ACHN (cell line): ENCODE measurements around the gene LAIR1.

Source experiments
- DNase-seq: peaks from one replicate; pipeline ENCODE4 v3.0.0-alpha.2; 2015
- in situ Hi-C: cut with HindIII; loops from 2 replicates; pipeline ENCODE4 v1.10.0; 2017; ENCODE audit warnings: low sequenced_read_pairs, low pct_ligation_motif_present, low pct_unique_long_range_greater_than_20kb

Gene LAIR1

GRCh38 chr19:54364775-54365257 lies at the start of gene LAIR1:
TSS of gene LAIR1 (minus strand) at chr19:54364931. CDS start at chr19:54364804, 127 bp downstream.
- in situ Hi-C loops, result no loop called here
- DNase-seq, result no peak

- in situ Hi-C loops, result no loop called here
Observed at GRCh38 chr19:54414156-54414555, 49.4 kb upstream of the LAIR1 start.

GRCh38 chr19:54412877-54413276 lies 48.1 kb upstream of the LAIR1 start:
- in situ Hi-C loops, result no loop called here
- DNase-seq, result no peak

More at GRCh38 chr19:54414156-54414555, 49.4 kb upstream of the LAIR1 start:
- no peak for DNase-seq

GRCh38 chr19:54411033-54411432 lies 46.3 kb upstream of the LAIR1 start:
- no peak for DNase-seq
- in situ Hi-C loops, result no loop called here

GRCh38 chr19:54408456-54409026 lies 43.8 kb upstream of the LAIR1 start:
- in situ Hi-C loops, result no loop called here

GRCh38 chr19:54407780-54408179 lies 43.0 kb upstream of the LAIR1 start:
- in situ Hi-C loops, result no loop called here
- DNase-seq, result no peak

More at GRCh38 chr19:54408456-54409026, 43.8 kb upstream of the LAIR1 start:
- no peak for DNase-seq

GRCh38 chr19:54405628-54406027 lies 40.9 kb upstream of the LAIR1 start:
- DNase-seq, result no peak
- in situ Hi-C loops, result no loop called here

GRCh38 chr19:54403054-54403453 lies 38.3 kb upstream of the LAIR1 start:
- DNase-seq, result no peak
- in situ Hi-C loops, result no loop called here

- no peak for DNase-seq
- in situ Hi-C loops, result no loop called here
Observed at GRCh38 chr19:54400913-54401312, 36.2 kb upstream of the LAIR1 start.

- DNase-seq, result no peak
- in situ Hi-C loops, result no loop called here
Observed at GRCh38 chr19:54399189-54399588, 34.5 kb upstream of the LAIR1 start.

- in situ Hi-C loops, result no loop called here
Observed at GRCh38 chr19:54395685-54396084, 31.0 kb upstream of the LAIR1 start.

GRCh38 chr19:54393381-54393780 lies 28.6 kb upstream of the LAIR1 start:
- in situ Hi-C loops, result no loop called here
- no peak for DNase-seq

More at GRCh38 chr19:54395685-54396084, 31.0 kb upstream of the LAIR1 start:
- DNase-seq, result no peak

- in situ Hi-C loops, result no loop called here
Observed at GRCh38 chr19:54392105-54392504, 27.4 kb upstream of the LAIR1 start.

GRCh38 chr19:54391589-54392061 lies 26.9 kb upstream of the LAIR1 start:
- DNase-seq, result no peak
- in situ Hi-C loops, result no loop called here

More at GRCh38 chr19:54392105-54392504, 27.4 kb upstream of the LAIR1 start:
- no peak for DNase-seq

- in situ Hi-C loops, result no loop called here
- peak; percentile 49 for DNase-seq
Observed at GRCh38 chr19:54390942-54391577, 26.3 kb upstream of the LAIR1 start.

- in situ Hi-C loops, result no loop called here
Observed at GRCh38 chr19:54389553-54389952, 24.8 kb upstream of the LAIR1 start.

GRCh38 chr19:54388802-54389139 lies 24.0 kb upstream of the LAIR1 start:
- no peak for DNase-seq
- in situ Hi-C loops, result no loop called here

More at GRCh38 chr19:54389553-54389952, 24.8 kb upstream of the LAIR1 start:
- no peak for DNase-seq

- in situ Hi-C loops, result no loop called here
- DNase-seq, result no peak
Observed at GRCh38 chr19:54387991-54388801, 23.5 kb upstream of the LAIR1 start.

- no peak for DNase-seq
- in situ Hi-C loops, result no loop called here
Observed at GRCh38 chr19:54383330-54383729, 18.6 kb upstream of the LAIR1 start.
